GM18870 (cell line): ENCODE measurements around the gene CTSE.

ENCODE experiments used
- ATAC-seq: cut with Tn5 transposase; IDR thresholded peaks from one replicate; pipeline ENCODE4 v1.9.1; 2021; ENCODE audit warnings: moderate library complexity; ENCODE audit not compliant: unreplicated experiment

CTSE gene

GRCh38 chr1:205994346-205994745 lies 29.3 kb downstream of the CTSE start:
- no peak for ATAC-seq

- no peak for ATAC-seq
Observed at GRCh38 chr1:205993068-205993467, 30.6 kb downstream of the CTSE start.

GRCh38 chr1:205992218-205992882 lies 31.3 kb downstream of the CTSE start:
- ATAC-seq, result no peak

- ATAC-seq, result no peak
Observed at GRCh38 chr1:205991237-205991636, 32.5 kb downstream of the CTSE start.

GRCh38 chr1:205990226-205990625 lies 33.5 kb downstream of the CTSE start:
- no peak for ATAC-seq

- ATAC-seq, result no peak
Observed at GRCh38 chr1:205989786-205990185, 33.9 kb downstream of the CTSE start.

GRCh38 chr1:205988585-205988995 lies 35.1 kb downstream of the CTSE start:
- no peak for ATAC-seq

- ATAC-seq, result no peak
Observed at GRCh38 chr1:205986861-205987260, 36.8 kb downstream of the CTSE start.

- no peak for ATAC-seq
Observed at GRCh38 chr1:205986292-205986691, 37.4 kb downstream of the CTSE start.

GRCh38 chr1:205985330-205986005 lies 38.2 kb downstream of the CTSE start:
- no peak for ATAC-seq

GRCh38 chr1:205983925-205984725 lies 39.6 kb downstream of the CTSE start:
- ATAC-seq, result no peak

GRCh38 chr1:205981257-205981656 lies 42.4 kb downstream of the CTSE start:
- ATAC-seq, result no peak

- ATAC-seq, result no peak
Observed at GRCh38 chr1:205980237-205980870, 43.3 kb downstream of the CTSE start.

GRCh38 chr1:205979301-205979700 lies 44.4 kb downstream of the CTSE start:
- ATAC-seq, result no peak

- ATAC-seq, result no peak
Observed at GRCh38 chr1:205978676-205979075, 45.0 kb downstream of the CTSE start.

GRCh38 chr1:205977402-205978014 lies 46.2 kb downstream of the CTSE start:
- ATAC-seq, result no peak

GRCh38 chr1:205976708-205977401 lies 46.8 kb downstream of the CTSE start:
- no peak for ATAC-seq

GRCh38 chr1:205976036-205976435 lies 47.7 kb downstream of the CTSE start:
- no peak for ATAC-seq

GRCh38 chr1:205975387-205975998 lies 48.2 kb downstream of the CTSE start:
- ATAC-seq, result no peak

- no peak for ATAC-seq
Observed at GRCh38 chr1:205974712-205975111, 49.0 kb downstream of the CTSE start.
